Activated naive CD4-positive, alpha-beta T cell treated with Interleukin-2 at 50 U/mL for 16 hours (primary cell): ENCODE data around the gene TTLL11.

Source experiments
- DNase-seq: peaks from one replicate; pipeline ENCODE4 v3.0.0-alpha.2; 2020

The TTLL11 gene

DNA sequence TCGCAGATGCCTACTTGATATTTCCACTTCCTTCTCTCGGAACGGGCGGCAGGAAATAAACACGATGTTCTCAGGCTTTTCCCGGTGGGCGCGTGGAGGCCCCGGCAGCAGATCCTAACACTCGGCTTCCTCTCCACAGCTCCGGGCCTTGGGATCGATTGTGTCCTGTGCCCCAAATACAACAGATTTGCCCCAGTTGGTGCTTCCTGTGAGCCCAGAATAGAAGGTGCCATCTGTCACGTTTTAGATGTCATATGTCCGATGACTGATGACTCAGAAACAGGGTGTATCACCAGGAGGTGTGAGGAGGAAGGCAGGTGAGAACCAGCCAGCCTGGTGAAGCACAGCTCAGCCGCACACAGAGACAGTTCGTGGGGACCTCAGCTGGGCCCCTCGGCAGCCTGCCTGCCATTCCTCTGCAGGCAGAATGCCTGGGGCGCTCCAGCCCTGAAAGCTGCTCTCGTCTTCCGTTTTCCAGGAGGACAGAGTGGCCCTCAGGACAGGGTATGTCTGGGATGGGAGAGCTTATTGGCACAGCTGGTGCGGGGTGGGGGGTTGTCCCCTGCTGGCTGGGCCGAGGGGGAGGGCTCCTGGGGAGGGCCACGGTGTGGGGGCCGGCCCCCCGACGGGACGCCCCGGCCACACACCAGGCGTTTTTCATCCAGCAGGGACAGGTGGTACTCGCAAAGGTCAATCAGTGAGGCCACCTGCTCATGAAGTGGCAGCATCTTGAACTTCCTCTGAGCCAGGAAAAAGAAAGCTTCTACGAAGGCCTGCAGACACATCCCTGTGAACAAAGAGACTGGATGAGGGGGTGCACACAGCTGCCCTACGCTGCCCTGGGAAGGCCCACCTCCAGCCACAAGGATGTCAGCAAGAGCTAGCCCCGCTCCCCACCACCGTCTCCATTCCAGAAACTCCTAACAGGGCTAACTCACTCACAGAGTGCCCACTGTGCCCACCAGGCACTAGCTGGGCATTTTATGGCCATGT is 270.7 kb downstream of the TTLL11 start:
- DNase-seq: no peak

DNA sequence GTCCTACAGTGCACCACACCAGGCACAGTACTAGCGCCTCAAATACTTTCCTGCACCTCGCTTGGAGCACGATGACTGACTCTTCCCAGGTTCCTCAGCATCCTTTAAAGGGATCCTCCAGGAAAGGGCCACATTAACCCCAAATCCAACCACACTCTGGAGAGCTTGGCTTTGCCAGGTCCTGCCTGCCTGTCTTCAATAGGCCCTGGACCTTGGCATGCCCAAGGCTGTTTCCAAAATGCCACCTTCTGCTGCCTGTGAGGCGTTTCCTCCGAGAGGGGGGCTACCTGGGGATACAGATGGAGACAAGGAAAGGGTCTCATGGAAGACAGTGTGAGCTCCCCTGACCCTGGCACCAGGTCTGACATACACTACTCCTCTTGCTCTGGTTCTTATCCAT is 271.8 kb downstream of the TTLL11 start:
- DNase-seq: no peak

DNA sequence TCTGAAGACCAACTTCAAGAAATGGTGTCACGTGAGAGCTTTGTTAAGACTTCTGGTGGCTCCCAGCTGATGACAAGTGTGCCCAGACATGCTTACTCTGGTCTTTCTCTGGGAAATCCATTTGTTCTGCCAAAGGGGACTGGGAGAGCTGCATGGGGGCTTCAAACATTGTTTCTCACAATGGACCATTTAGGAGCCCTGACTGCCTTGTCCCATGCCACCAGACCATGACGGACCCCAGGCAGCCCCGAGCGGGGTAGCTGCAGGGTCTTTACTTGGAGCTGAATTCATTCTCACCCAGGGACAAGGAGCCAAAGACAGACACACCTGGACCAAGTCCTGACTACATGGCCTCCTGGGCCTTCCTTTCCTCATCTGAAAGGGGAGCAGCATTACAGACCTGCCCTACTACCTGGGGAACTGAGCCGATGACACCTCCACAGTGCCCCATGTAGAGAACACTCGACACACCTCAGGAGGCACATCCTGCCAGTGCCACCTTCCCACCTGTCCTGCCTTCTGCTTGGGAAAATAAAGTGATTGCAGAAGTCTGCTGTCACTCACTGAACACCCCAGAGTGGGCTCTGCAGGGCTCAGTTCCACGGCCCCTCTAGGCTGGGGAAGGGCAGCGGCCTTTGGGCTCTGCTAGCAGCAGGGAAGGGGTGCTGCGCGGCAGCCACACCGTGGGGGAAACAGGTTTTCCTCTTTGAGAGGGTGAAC is 272.7 kb downstream of the TTLL11 start:
- no peak for DNase-seq

DNA sequence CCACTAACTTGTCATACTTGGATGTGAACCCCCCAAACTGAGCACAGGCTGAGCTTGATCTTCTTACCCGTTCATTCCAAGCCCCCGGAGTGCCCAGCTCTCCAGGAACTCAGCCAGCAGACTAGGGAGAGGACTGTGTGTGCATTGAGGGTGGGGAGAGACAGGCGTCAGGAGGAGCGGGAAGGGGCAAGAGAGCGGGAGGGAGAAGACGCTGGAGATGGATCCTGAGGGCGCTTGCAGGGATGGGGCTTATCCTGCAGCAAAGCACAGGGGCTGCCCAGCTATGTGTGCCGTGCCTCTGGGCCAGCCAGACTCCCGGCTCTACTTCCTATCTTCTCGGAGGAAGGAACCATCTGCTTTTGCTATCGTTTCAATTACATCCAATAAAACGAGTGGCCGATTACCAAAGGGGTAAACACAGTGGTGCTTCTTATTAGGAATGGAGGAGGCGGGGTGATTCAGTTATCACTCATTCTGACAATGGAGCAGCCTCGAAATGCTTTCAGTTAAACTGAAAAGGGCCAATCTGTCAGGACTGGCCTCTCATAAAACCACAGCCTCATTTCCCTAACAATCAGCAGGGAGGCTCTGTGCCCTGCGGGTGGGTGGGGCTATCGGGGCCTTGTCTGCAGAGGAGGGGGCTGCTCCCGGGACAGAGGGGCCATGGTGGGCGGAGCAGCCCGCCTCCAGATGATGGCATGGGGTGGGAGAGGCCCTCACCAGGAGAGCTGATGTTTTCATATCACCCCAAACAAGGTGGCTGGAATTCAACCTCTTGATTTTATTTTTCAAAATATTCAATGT is 273.5 kb downstream of the TTLL11 start:
- DNase-seq: no peak

DNA sequence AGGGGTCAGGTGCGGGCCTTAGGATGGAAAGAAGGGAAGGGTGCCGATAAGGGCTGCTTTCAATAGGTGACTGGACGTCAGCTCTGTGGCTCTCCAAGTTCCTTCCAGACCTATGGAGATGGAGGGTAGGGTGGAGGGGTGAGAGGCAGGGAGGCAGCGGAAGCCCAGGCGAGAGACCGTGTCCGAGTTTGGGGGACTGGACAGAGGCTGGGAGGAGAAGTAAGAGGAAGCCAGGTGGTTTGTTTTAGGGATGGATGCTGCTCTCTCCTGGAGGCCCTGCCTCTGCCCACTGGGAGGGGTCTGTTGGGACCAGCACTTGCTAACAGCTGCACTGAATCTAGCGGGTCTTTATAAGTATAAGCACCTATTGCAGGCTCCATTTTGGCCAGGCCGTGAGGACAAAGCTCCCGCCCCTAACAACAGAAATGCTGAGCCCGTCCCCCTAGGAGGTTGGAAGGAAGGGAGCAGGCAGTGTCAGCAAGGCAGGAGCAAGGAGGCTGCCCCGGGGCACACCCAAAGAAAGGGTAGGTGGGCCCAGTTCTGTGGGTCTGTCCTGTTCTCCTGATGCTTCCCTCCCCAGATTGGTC is 274.2 kb downstream of the TTLL11 start:
- no peak for DNase-seq

DNA sequence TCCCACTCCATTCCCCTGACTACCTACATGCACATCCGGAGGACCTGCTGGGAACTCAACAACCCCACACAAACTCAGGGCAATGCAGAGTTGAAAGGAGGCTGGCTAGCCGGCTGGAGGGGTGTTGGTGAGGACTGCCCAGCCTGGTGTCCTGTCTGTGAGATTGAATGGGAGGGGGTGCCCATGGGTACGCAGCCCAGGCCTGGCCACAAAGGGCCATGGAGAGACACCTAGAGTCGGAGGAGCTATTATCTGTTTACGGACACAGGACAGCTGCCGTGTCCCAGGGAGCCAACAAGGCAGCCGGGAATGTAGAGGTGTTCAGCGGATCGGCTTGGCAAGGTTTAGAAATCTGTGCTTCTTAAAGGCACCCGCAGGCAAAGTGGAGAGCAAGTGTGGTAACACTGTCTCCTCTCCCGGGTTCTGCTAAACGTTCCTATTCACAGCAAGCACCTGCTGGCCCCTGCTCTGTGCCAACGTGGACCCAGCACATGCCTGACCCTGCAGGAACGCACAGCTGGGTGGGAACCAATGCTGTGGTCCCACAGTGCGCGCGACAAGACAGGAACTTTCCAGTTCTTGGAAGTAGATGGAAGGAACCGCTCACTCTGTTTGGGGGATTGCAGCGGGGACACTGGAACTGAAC is 275.0 kb downstream of the TTLL11 start:
- DNase-seq: no peak

DNA sequence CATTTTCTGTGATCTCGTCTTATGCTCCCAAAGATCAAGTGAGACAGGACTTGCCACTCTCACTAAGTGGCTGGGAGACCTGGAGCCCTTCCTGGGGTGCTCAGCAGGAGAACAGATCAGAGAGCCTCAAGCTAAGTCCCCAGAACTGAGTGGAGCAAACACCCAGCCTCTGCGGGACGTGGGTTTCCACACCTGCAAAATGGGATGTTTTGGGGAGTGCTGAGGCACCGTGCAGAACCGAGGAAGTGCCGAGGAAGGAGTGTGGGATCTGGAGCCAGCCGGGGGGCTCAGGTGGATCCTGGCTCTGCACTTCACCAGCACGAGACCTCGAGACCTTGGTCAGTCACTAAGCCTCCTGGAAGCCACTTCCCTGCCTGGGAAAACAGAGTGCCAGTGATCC is 275.6 kb downstream of the TTLL11 start:
- no peak for DNase-seq

DNA sequence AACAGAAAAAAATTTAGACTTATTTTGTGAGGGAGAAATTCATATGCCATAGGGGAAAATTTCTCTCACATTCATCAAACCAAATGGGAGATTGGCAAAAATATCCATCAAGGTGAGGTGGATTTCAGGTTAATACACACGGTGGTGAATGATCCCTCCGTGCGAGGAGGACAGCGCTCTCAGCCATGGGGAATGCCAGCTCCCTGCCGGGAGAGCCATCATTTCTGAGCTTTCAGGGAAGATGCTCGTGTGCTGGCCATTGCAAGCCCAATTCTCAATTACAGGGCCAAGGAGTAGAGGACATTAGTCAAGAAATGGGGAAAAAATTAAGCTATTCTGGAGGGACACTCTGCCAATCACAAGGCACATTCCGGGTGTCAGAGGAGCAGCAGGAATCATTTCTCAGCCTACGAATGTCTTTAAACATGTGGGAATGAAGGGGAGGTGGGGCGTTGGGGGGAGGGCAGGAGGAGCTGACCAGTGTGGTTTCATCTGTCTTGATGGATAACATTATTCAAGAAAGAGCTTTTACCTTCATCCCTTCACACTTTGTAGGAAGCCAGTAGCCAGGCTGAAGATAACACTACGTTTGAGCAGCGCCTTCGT is 276.2 kb downstream of the TTLL11 start:
- no peak for DNase-seq

DNA sequence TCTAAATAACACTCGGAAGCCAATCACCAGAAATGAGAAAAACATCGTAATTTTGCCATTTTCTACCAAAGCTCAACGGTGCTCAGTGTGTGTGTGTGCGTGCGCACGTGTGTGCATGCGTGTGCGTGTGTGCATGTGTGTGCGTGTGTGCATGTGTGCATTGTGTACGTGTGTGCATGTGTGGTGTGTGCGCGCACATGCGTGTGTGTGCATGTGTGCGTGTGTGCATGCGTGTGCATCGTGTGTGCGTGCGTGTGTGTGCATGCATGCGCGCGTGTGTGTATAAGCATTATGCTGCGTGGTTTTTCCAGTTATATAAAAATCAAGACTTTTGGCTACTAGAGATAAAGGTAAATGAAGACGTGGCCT is 276.7 kb downstream of the TTLL11 start:
- DNase-seq: no peak

DNA sequence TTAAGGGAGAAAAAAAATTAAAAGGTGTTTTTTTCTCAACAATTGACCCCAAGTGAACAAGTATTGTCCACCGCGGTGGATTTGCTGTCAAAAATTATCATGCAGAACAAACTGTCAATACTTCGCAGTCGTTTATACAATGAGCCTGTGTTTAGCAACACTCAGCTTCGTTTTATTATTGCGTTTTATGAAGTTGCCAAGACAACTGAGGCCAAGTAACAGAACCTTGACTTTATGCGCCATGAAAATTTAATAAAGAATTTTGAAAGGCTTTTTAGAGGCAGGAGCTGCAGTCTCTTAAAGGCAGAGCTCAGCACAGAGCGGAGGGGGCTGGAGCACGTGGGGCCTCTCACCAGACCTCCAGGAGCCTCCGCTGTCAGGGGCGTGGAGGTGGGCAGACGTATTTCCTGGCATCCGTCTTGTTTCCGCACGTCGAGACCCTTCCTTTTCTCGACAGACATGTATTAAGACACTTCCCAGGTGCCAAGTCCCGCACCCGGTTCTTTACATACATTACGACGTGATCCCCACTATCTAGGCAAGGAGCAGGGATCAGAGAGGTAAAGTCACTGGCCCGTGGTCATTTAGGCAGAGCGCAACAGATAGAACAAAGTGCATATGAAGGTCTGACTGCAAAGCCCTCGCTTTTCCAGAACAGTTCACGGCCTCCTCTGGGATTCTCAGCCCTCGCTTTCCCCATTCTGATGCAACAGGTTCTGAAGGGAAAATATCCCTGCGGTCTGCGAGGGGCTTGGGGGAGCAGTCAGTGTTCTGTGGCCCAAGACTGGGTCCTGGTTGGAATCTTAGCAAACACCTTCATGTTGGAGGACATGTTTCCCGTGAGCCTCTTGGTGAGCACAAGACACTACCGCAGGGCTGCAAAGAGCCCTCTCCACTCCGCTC is 277.3 kb downstream of the TTLL11 start:
- no peak for DNase-seq

DNA sequence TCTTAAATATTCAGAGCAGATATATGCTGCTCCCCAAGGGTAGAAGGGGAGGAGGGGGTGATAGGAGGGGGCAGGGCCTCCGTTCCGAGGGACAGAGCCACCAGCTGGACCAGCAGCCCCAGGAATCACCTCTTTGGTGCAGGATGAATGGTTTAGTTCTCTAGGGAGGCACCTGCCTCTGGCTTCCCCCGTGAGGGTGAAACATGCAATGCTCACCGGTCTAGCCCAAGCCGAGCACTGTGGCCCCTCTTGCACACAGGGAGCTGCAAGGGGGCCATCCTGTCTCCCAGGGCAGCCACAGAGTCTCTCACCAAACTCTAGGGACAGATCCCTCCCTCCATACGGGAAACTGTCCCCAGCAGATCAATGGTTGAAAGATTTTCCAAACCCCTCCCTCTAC is 278.0 kb downstream of the TTLL11 start:
- no peak for DNase-seq

DNA sequence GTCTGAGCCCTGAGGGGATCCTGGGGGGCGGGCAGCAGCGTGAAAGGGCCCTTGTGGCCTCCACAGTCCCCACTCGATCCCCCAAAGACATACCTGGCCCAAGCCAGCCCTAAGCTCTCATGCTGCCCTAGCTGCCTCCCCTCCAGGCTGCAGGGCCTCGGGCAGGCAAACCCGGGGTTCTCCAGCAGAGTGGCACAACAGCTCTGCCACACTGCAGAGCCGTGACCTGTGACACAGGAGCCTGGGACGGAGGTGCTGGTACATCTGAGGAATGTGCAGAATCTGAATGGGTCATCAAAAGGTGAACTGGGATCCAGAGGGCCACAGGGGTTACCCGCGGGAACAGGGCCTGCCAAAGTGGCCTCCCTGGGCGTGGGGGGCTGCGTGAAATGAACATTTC is 278.5 kb downstream of the TTLL11 start:
- no peak for DNase-seq

DNA sequence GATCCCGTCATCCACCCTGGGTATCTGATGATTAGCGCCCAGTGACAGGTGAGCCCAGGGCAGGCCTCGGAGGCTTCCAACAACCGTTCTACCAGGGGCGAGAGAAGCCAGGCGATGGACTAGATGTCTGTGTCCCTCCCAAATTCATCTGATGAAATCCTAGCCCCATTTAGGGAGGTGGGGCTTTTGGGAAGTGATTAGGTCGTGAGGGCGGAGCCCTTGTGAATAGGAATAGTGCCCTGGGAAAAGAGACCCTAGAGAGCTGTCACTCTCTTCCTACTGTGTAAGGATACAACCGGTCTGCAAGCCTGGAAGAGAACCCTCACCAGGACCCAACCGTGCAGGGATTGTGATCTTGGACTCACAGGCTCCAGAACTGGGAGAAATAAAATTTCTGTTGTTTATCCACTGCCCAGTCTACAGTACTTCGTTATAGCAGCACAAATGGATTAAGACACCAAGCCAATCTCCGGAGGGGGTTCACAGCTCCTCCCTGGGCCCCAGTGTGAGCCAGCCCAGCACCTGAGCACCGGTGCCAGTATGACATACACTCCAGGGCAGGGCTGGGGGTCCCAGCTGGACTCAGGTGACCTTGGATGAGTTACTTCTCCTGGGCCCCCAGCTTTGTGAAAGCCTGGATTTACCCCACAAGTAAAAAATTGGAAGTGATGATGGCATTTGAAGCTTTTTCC is 279.4 kb downstream of the TTLL11 start:
- no peak for DNase-seq

DNA sequence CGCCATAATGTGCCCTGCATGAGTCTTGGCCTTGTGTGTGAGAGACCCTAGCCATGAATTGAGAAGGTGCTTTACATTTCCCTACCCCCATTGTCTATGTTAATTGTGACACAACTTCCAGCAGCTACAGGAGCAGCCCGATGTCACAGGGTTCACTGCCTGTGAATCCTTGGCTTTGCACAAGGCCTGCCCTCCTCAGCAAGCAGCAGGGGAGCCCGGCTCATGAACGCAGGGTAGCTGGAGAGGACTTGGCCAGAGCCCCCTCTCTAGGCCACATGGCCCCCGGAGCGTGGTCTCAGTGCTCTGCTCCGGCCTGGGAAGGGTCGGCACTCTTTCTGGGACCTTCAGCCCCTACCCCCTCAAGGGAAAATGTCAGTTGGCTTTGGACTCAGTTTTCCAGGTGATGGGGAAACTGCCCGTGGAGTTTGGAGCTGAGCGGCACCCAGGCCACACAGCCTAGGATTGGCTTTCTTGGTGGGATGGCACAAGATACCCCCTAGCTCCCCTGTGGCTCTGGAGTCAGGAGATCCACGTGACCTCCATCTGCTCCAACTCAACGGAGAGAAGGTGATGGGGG is 280.9 kb downstream of the TTLL11 start:
- no peak for DNase-seq

DNA sequence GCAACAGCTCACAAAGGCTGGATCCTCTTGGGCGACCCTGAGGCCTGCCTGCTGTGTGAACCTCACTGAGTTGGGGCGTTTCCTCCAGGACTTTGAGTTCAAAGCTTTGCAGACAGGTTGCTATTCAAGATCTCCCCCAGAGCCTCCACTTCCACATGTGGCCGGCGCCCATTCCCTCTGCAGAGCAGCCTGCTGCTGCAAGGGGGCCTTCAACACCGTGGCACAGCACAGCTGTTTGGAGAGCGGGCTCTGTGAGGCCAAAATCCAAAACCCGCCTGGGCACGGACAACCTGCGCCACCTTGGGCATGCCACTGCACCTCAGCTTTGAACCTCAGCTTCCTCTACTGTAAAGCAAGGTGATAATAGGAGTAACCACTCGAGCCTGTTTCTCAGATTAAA is 281.4 kb downstream of the TTLL11 start:
- DNase-seq: no peak

DNA sequence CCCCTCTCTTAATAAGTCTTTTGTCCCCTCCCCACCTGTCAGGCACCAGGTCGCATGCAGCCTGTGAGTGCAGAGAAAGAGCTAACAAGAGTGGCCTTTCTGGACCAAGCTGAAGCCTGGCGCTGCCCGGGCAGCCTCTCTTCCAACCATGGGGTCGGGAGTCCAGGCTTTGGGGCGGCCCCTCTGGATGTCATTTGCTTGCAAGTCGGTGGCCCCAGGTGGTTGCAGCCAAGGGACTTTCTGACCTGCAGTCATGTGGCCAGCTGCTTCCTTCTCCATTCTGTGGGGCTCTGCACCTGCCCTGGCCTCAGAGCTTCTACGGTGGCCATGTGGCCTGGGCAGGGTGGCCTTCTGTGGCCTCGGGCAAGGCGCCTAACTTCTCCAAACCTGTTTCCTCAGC is 282.0 kb downstream of the TTLL11 start:
- DNase-seq: no peak

DNA sequence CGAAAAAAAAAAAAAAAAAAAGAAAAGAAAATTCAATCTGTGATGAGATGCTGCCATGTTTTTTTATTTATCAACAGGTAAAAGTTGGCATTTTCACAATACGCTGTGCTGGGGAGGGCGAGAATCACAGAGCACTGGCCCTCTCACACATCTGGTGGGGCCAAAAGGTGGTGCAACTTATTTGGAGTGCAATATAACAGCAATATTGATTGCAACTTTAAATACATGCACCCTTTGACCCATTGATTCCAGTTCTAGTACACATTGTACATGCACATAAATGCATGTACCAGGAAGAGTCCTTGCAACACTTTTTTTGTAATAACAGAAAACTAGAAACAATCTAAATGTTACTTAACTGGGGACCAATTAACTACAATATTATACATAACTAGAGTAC is 282.6 kb downstream of the TTLL11 start:
- no peak for DNase-seq

DNA sequence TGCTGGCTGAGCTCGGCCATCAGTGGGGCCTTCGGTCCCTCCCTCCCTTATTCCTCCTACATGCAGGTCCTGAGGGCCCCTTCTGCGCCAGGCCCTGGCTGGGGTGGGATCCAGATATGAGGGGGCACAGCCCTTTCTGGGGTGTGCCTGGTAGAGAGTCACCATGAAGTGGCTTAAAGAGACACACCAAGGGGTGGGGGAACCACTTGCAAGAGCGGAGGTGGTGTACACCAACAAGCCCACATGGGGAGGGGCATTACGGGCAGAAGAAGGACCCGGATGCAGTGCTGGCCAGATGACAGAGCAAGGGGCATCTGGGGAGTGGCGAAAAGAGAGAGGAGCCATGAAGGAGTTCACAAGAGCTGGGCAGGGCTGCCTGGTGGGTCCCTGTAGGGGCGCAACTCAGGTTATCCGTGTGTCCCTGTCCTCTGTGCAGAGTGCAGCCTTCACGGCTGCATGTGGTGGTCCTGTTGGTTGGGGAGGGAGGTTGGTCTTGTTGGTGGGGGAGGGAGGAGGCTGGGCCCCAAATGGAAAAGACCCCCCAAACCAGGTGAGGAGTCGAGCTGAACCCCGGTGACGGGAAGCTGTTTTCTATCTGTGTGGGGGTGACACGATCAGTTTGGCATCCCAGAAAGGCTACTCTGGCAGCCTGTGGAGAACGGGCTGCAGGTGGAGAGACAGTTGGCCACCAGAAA is 283.6 kb downstream of the TTLL11 start:
- no peak for DNase-seq

DNA sequence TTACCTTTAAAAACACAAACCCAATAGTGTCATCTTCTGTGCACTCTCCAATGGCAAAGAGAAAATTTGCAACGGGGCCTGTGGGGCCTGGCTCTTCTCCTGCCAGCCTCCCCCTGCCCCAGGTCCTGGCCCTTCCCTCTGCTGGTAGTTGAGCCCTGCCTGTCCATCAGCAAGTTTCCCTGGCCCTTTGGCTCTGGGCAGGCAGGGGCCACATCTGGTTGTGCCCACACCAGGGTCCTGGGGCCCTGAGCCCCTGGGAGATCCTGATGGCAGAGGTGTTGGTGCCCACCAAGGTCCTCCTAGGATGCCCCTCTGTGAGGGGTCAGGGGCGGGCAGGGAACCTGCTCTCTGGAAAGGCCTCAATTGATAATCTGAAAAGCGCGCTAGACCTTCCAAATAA is 284.3 kb downstream of the TTLL11 start:
- no peak for DNase-seq
